Measurements from ENCODE around the gene ZFPM1.

Gene ZFPM1

GRCh38 chr16:88506723-88507122 lies 53.6 kb downstream of the ZFPM1 start:
- Histone ChIP-seq H3K4me1 (ENCODE audit: low read length) (peaks cover 11% of the 10 kb centered on the region), H3K4me2 (ENCODE audit: low read length) (no peak overlapping the region), H3K9me3 (ENCODE audit: insufficient read depth, low read length) (no peaks in the 10 kb centered on the region), H3K27ac (ENCODE audit: low read length) (no peak overlapping the region), H2AFZ (ENCODE audit: low read depth, low read length) (no peak overlapping the region), H3K4me3 (ENCODE audit: low read length) (no peak overlapping the region), H4K20me1 (ENCODE audit: insufficient read depth, low read length) (0 out of 2 replicates have a peak, but pooled peaks cover 3% of the 10 kb centered on the region), H3K79me2 (ENCODE audit: low read length) (no peaks in the 10 kb centered on the region), H3K9ac (ENCODE audit: low read length) (no peak overlapping the region), H3K27me3 (ENCODE audit: low read depth, low read length) (no peaks in the 10 kb centered on the region), H3K36me3 (replicated peaks; ENCODE audit: low read depth, low read length) (no peaks in the 10 kb centered on the region)
- TF ChIP-seq EZH2phosphoT487 (IDR thresholded peaks at IDR 0.05; ENCODE audit: low read depth), result no peak
- TF ChIP-seq, protein P1, sequence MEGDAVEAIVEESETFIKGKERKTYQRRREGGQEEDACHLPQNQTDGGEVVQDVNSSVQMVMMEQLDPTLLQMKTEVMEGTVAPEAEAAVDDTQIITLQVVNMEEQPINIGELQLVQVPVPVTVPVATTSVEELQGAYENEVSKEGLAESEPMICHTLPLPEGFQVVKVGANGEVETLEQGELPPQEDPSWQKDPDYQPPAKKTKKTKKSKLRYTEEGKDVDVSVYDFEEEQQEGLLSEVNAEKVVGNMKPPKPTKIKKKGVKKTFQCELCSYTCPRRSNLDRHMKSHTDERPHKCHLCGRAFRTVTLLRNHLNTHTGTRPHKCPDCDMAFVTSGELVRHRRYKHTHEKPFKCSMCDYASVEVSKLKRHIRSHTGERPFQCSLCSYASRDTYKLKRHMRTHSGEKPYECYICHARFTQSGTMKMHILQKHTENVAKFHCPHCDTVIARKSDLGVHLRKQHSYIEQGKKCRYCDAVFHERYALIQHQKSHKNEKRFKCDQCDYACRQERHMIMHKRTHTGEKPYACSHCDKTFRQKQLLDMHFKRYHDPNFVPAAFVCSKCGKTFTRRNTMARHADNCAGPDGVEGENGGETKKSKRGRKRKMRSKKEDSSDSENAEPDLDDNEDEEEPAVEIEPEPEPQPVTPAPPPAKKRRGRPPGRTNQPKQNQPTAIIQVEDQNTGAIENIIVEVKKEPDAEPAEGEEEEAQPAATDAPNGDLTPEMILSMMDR (IDR thresholded peaks at IDR 0.05; ENCODE audit: low read depth, low read length), result no peak

GRCh38 chr16:88507231-88507743 lies 54.2 kb downstream of the ZFPM1 start:
- H2AFZ ChIP-seq (ENCODE audit: low read depth, low read length), result no peak overlapping the region
- H3K4me1 ChIP-seq (ENCODE audit: low read length), result peaks cover 11% of the 10 kb centered on the region
- H3K36me3 ChIP-seq (replicated peaks; ENCODE audit: low read depth, low read length), result no peaks in the 10 kb centered on the region
- no peak overlapping the region for H3K4me2 ChIP-seq (ENCODE audit: low read length)
- TF ChIP-seq EZH2phosphoT487 (IDR thresholded peaks at IDR 0.05; ENCODE audit: low read depth), result no peak
- TF ChIP-seq, protein P1 (IDR thresholded peaks at IDR 0.05; ENCODE audit: low read depth, low read length), result no peak
- H3K27me3 ChIP-seq (ENCODE audit: low read depth, low read length), result no peaks in the 10 kb centered on the region
- no peak overlapping the region for H3K4me3 ChIP-seq (ENCODE audit: low read length)
- no peak overlapping the region for H3K9ac ChIP-seq (ENCODE audit: low read length)
- 0 out of 2 replicates have a peak, but pooled peaks cover 3% of the 10 kb centered on the region for H4K20me1 ChIP-seq (ENCODE audit: insufficient read depth, low read length)
- H3K79me2 ChIP-seq (ENCODE audit: low read length), result no peaks in the 10 kb centered on the region
- no peak overlapping the region for H3K27ac ChIP-seq (ENCODE audit: low read length)
- no peaks in the 10 kb centered on the region for H3K9me3 ChIP-seq (ENCODE audit: insufficient read depth, low read length)

- no peak overlapping the region for H3K9ac ChIP-seq (ENCODE audit: low read length)
- peaks cover 11% of the 10 kb centered on the region for H3K4me1 ChIP-seq (ENCODE audit: low read length)
- H3K9me3 ChIP-seq (ENCODE audit: insufficient read depth, low read length), result no peaks in the 10 kb centered on the region
- no peak overlapping the region for H3K4me3 ChIP-seq (ENCODE audit: low read length)
- no peaks in the 10 kb centered on the region for H3K36me3 ChIP-seq (replicated peaks; ENCODE audit: low read depth, low read length)
- H2AFZ ChIP-seq (ENCODE audit: low read depth, low read length), result no peak overlapping the region
- no peak for TF ChIP-seq EZH2phosphoT487 (IDR thresholded peaks at IDR 0.05; ENCODE audit: low read depth)
- H3K27ac ChIP-seq (ENCODE audit: low read length), result no peak overlapping the region
- H3K79me2 ChIP-seq (ENCODE audit: low read length), result no peaks in the 10 kb centered on the region
- no peaks in the 10 kb centered on the region for H3K27me3 ChIP-seq (ENCODE audit: low read depth, low read length)
- no peak overlapping the region for H3K4me2 ChIP-seq (ENCODE audit: low read length)
- H4K20me1 ChIP-seq (ENCODE audit: insufficient read depth, low read length), result peaks cover 6% of the 10 kb centered on the region; the same call in 1 of the 2 replicates
Measured at GRCh38 chr16:88508376-88508867, 55.3 kb downstream of the ZFPM1 start.

- Histone ChIP-seq H3K4me2 (ENCODE audit: low read length) (no peak overlapping the region), H3K36me3 (replicated peaks; ENCODE audit: low read depth, low read length) (no peaks in the 10 kb centered on the region), H3K27ac (ENCODE audit: low read length) (no peak overlapping the region), H3K9me3 (ENCODE audit: insufficient read depth, low read length) (no peaks in the 10 kb centered on the region), H3K79me2 (ENCODE audit: low read length) (no peaks in the 10 kb centered on the region), H3K4me1 (ENCODE audit: low read length) (peaks cover 11% of the 10 kb centered on the region), H3K9ac (ENCODE audit: low read length) (no peak overlapping the region), H4K20me1 (ENCODE audit: insufficient read depth, low read length) (peaks cover 6% of the 10 kb centered on the region; the same call in 1 of the 2 replicates), H3K27me3 (ENCODE audit: low read depth, low read length) (no peaks in the 10 kb centered on the region), H3K4me3 (ENCODE audit: low read length) (no peak overlapping the region), H2AFZ (ENCODE audit: low read depth, low read length) (no peak overlapping the region)
- no peak for TF ChIP-seq EZH2phosphoT487 (IDR thresholded peaks at IDR 0.05; ENCODE audit: low read depth)
- TF ChIP-seq, protein P1 (IDR thresholded peaks at IDR 0.05; ENCODE audit: low read depth, low read length), result no peak
Measured at GRCh38 chr16:88508868-88509748, 56.0 kb downstream of the ZFPM1 start.

Measured in OCI-LY3 (cell line).